ENCODE data around the gene RABL2B. TPM values are rescaled to one million over a fixed set of nuclear protein-coding genes. Genes with fewer than 3 reads are reported as not detected.

RABL2B gene
- total RNA-seq, 2 experiments from 2014 or later: 36.0 to 37.3 TPM

GRCh38 chr22:50721257-50721844, 62.1 kb downstream of the RABL2B start:
- H3K27me3 Mint-ChIP-seq: no peaks in the 10 kb centered on the region
- H3K9me3 Mint-ChIP-seq: no peaks in the 10 kb centered on the region
- no peak overlapping the region for H3K4me3 ChIP-seq (ENCODE audit: low read length)
- H3K9me3 ChIP-seq (ENCODE audit: control insufficient read depth in 1 of 2, insufficient read depth in 1 of 2, low read length in 2 of 2): peaks cover 0 to 5% of the 10 kb centered on the region in 2 experiments
- peaks cover 0 to 3% of the 10 kb centered on the region in 2 experiments for H3K27me3 ChIP-seq (ENCODE audit: control insufficient read depth in 1 of 2, insufficient read depth in 2 of 2, low read length in 2 of 2)
- H3K36me3 ChIP-seq (ENCODE audit: insufficient read depth, low read length): no peaks in the 10 kb centered on the region
- H3K4me3 Mint-ChIP-seq: no peak overlapping the region
- no peaks in the 10 kb centered on the region for H3K4me1 Mint-ChIP-seq (ENCODE audit: low read depth)
- CTCF ChIA-PET: no interaction called here
- TF ChIP-seq CTCF (IDR thresholded peaks at IDR 0.05): no peak
- ATAC-seq (ENCODE audit: poor library complexity) (no peak), DNase-seq (no peak)
- H3K27ac Mint-ChIP-seq: no peak overlapping the region
- no peak overlapping the region for H3K27ac ChIP-seq (ENCODE audit: low read depth in 1 of 2, low read length in 2 of 2)
- H3K4me1 ChIP-seq (ENCODE audit: insufficient read depth, low read length): no peaks in the 10 kb centered on the region
- intact Hi-C loops (cut with DNase I, micrococcal nuclease): no loop called here
- no peaks in the 10 kb centered on the region for H3K36me3 Mint-ChIP-seq (ENCODE audit: low read depth)
- POLR2A ChIA-PET: no interaction called here

GRCh38 chr22:50720301-50721256, 62.9 kb downstream of the RABL2B start:
- no peak for ATAC-seq (ENCODE audit: poor library complexity)
- H3K4me1 ChIP-seq (ENCODE audit: insufficient read depth, low read length): no peaks in the 10 kb centered on the region
- H3K9me3 ChIP-seq (ENCODE audit: control insufficient read depth in 1 of 2, insufficient read depth in 1 of 2, low read length in 2 of 2): peaks cover 0 to 5% of the 10 kb centered on the region in 2 experiments
- no peak for TF ChIP-seq CTCF (IDR thresholded peaks at IDR 0.05)
- no peak overlapping the region for H3K27ac Mint-ChIP-seq
- no peak overlapping the region for H3K4me3 Mint-ChIP-seq
- H3K27me3 ChIP-seq (ENCODE audit: control insufficient read depth in 1 of 2, insufficient read depth in 2 of 2, low read length in 2 of 2): peaks cover 0 to 3% of the 10 kb centered on the region in 2 experiments
- no peaks in the 10 kb centered on the region for H3K36me3 Mint-ChIP-seq (ENCODE audit: low read depth)
- ChIA-PET CTCF (no interaction called here), POLR2A (no interaction called here)
- intact Hi-C loops (cut with DNase I, micrococcal nuclease): no loop called here
- H3K27me3 Mint-ChIP-seq: no peaks in the 10 kb centered on the region
- no peaks in the 10 kb centered on the region for H3K9me3 Mint-ChIP-seq
- no peak overlapping the region for H3K4me3 ChIP-seq (ENCODE audit: low read length)
- no peak for DNase-seq
- H3K27ac ChIP-seq (ENCODE audit: low read depth in 1 of 2, low read length in 2 of 2): no peak overlapping the region
- H3K4me1 Mint-ChIP-seq (ENCODE audit: low read depth): no peaks in the 10 kb centered on the region
- no peaks in the 10 kb centered on the region for H3K36me3 ChIP-seq (ENCODE audit: insufficient read depth, low read length)

- CTCF ChIA-PET: no interaction called here
- Mint-ChIP-seq H3K4me3 (no peak overlapping the region), H3K4me1 (ENCODE audit: low read depth) (no peaks in the 10 kb centered on the region), H3K27me3 (no peaks in the 10 kb centered on the region), H3K36me3 (ENCODE audit: low read depth) (no peaks in the 10 kb centered on the region), H3K9me3 (no peaks in the 10 kb centered on the region), H3K27ac (no peak overlapping the region)
- Histone ChIP-seq H3K27ac (ENCODE audit: low read depth in 1 of 2, low read length in 2 of 2) (no peak overlapping the region), H3K27me3 (ENCODE audit: control insufficient read depth in 1 of 2, insufficient read depth in 2 of 2, low read length in 2 of 2) (peaks cover 0 to 3% of the 10 kb centered on the region in 2 experiments), H3K4me3 (ENCODE audit: low read length) (no peak overlapping the region), H3K9me3 (ENCODE audit: control insufficient read depth in 1 of 2, insufficient read depth in 1 of 2, low read length in 2 of 2) (peaks cover 0 to 5% of the 10 kb centered on the region in 2 experiments), H3K36me3 (ENCODE audit: insufficient read depth, low read length) (no peaks in the 10 kb centered on the region), H3K4me1 (ENCODE audit: insufficient read depth, low read length) (no peaks in the 10 kb centered on the region)
- DNase-seq: no peak
- no peak for TF ChIP-seq CTCF (IDR thresholded peaks at IDR 0.05)
- intact Hi-C loops (cut with DNase I, micrococcal nuclease): no loop called here
- ATAC-seq (ENCODE audit: poor library complexity): no peak
- POLR2A ChIA-PET: no interaction called here
These were observed 63.6 kb downstream of the RABL2B start for GRCh38 chr22:50719814-50720300.
